Kidney (tissue), 14 donors: ENCODE measurements around the gene C11orf52. TPM values are rescaled to one million over a fixed set of nuclear protein-coding genes. Genes with fewer than 3 reads are reported as not detected.

ENCODE experiments used
- DNase-seq, 5 donors: peaks; one replicate each; pipeline ENCODE4 v3.0.0-alpha.2; 2013 to 2020
- FAIRE-seq: peaks from 2 replicates; lab custom pipeline; 2012; peaks lifted over from hg19 to GRCh38; lab: Jason Lieb, UNC
- H3K27ac ChIP-seq, 2 donors: one replicate each; pipeline ENCODE4 v1.7.0; 2013; ENCODE audit warnings: low read depth in 2 of 2, low read length in 2 of 2, inconsistent platforms in 1 of 2
- H3K27me3 ChIP-seq: one replicate; pipeline ENCODE4 v1.7.1; 2013; ENCODE audit warnings: low read length, inconsistent platforms; ENCODE audit not compliant: control insufficient read depth, insufficient read depth
- H3K36me3 ChIP-seq, 3 donors: one replicate each; pipeline versions ENCODE4 v1.7.0 to v1.7.1; 2013; ENCODE audit warnings: low read length in 3 of 3, control low read depth in 1 of 3, inconsistent platforms in 1 of 3; ENCODE audit not compliant: insufficient read depth in 3 of 3, control insufficient read depth in 2 of 3
- H3K4me1 ChIP-seq, 3 donors: one replicate each; pipeline versions ENCODE4 v1.7.0 to v1.7.1; 2013; ENCODE audit warnings: low read length in 3 of 3, inconsistent platforms in 1 of 3, low read depth in 1 of 3; ENCODE audit not compliant: control insufficient read depth in 2 of 3, insufficient read depth in 2 of 3
- H3K4me3 ChIP-seq, 3 donors: one replicate each; pipeline versions ENCODE4 v1.7.0 to v1.8.1; 2013; ENCODE audit warnings: low read length in 3 of 3, control low read depth in 1 of 3, inconsistent platforms in 1 of 3
- H3K9ac ChIP-seq, 3 donors: one replicate each; pipeline versions ENCODE4 v1.7.0 to v1.7.1; 2013; ENCODE audit warnings: low read length in 3 of 3, control low read depth in 1 of 3, inconsistent platforms in 1 of 3
- H3K9me3 ChIP-seq, 3 donors: one replicate each; pipeline versions ENCODE4 v1.7.0 to v1.7.1; 2013; ENCODE audit warnings: low read length in 3 of 3, control low read depth in 1 of 3, inconsistent platforms in 1 of 3; ENCODE audit not compliant: control insufficient read depth in 2 of 3, insufficient read depth in 1 of 3
- intact Hi-C: fragments of 100-400 bp; cut with DNase I; formaldehyde crosslinking; loops from one replicate; pipeline ENCODE4 v1.11.1; 2022
- polyA plus RNA-seq: library from polyadenylated mRNA; stranded (reverse); fragments of 350-450 nt; fragmentation: Illumina TruSeq; extraction: RNeasy Lipid Tissue Mini Kit (QIAGEN cat#74804); gene quantifications from one replicate; pipeline ENCODE4 v1.2.3, GENCODE V29; 2014; ENCODE audit warnings: low read depth, low replicate concordance; ENCODE audit not compliant: insufficient read depth
- total RNA-seq: library from RNA; stranded (reverse); fragmentation: NEBNext Ultra II Directional; extraction: Animal tissue kit (Norgen Biotek cat#: 25700); gene quantifications from one replicate; pipeline ENCODE4 v1.2.1, GENCODE V29; 2021
- TF ChIP-seq, protein P1 (sequence below): IDR thresholded peaks from 3 replicates; pipeline ENCODE4 v1.5.1; 2012; ENCODE audit warnings: mild to moderate bottlenecking, moderate library complexity, borderline replicate concordance; ENCODE audit not compliant: insufficient read depth; ENCODE audit errors: extremely low read depth
- donor health status: control.
- donor health status: control.
- donor health status: control.
- donor health status: control.
- donor health status: control.
- donor health status: DM: yes; HTN: yes; CAD: no.
- donor health status: Normal renal cell carcinoma (clear cell type).

The C11orf52 gene
- total and polyA plus RNA-seq, 2 donors from 2014 or later: 27.8 to 103 TPM

DNA sequence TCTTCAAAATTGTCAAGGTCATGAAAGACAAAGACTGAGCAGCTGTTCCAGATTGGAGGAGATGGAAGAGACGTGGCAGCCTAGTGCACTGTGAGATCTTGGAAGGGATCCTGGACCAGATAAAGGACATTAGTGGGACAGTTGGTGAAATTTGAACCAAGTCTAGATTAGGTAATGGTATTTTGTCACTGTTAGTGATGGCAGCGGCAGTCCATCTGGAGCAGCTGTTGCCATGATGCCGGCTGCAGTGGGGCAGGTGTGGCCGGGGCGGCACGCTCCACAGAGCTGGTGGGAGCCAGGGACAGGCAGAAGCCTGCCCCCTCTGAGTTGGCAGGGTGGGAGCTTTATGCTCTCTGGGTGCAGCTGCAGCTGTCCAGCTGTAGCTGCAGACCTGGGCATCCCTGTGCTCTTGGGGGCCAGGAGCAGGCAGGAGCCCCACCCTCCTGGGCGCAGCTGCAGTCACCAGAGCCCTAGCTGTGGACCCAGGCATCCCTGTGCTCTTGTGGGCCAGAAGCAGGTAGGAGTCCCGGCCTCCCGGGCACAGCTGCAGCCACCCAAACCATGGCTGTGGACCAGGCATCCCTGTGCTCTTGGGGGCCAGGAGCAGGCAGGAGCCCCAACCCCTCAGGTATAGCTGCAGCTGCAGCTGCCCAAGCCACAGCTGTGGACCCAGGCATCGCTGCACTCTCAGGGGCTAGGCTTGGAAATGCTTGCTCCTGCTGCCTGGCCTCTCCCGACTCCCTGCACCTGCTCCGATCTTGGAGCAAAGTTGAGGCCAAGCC lies 39.1 kb downstream of the C11orf52 start:
- DNase-seq: peak in 1 of 5 donors; percentile 68
- no peak for FAIRE-seq
- intact Hi-C loops: no loop called here

DNA sequence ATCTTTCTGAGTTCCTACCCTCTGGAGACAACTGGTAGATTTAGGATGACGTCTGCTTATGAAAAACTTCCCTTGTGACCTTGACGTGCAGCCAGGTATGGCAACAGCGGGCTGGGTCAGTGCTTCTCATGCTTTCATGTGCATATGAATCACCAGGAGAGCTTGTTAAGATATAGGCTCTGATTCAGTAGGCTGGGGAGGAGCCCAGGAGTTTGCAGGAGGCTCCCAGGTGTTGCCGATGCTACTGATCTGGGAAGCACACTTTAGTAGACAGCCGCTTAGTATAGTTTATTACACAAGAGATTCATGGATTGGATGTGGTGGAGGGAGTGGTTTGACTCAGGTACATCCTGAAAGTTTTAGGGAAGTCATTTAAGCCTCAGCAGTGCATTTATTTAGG lies 42.2 kb downstream of the C11orf52 start:
- TF ChIP-seq, protein P1, sequence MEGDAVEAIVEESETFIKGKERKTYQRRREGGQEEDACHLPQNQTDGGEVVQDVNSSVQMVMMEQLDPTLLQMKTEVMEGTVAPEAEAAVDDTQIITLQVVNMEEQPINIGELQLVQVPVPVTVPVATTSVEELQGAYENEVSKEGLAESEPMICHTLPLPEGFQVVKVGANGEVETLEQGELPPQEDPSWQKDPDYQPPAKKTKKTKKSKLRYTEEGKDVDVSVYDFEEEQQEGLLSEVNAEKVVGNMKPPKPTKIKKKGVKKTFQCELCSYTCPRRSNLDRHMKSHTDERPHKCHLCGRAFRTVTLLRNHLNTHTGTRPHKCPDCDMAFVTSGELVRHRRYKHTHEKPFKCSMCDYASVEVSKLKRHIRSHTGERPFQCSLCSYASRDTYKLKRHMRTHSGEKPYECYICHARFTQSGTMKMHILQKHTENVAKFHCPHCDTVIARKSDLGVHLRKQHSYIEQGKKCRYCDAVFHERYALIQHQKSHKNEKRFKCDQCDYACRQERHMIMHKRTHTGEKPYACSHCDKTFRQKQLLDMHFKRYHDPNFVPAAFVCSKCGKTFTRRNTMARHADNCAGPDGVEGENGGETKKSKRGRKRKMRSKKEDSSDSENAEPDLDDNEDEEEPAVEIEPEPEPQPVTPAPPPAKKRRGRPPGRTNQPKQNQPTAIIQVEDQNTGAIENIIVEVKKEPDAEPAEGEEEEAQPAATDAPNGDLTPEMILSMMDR: no peak
- Histone ChIP-seq H3K4me1 (no peaks in the 10 kb centered on the region), H3K36me3 (no peaks in the 10 kb centered on the region), H3K4me3 (no peak overlapping the region), H3K9me3 (no peaks in the 10 kb centered on the region), H3K27ac (no peak overlapping the region), H3K27me3 (no peaks in the 10 kb centered on the region), H3K9ac (no peak overlapping the region)
- FAIRE-seq (no peak), DNase-seq (no peak)
- intact Hi-C loops: no loop called here

More for the DNA sequence above, 39.1 kb downstream of the C11orf52 start:
- TF ChIP-seq, protein P1: no peak
- Histone ChIP-seq H3K9me3 (no peaks in the 10 kb centered on the region), H3K36me3 (no peaks in the 10 kb centered on the region), H3K27me3 (no peaks in the 10 kb centered on the region), H3K4me3 (no peak overlapping the region), H3K27ac (no peak overlapping the region), H3K9ac (no peak overlapping the region), H3K4me1 (no peaks in the 10 kb centered on the region)

DNA sequence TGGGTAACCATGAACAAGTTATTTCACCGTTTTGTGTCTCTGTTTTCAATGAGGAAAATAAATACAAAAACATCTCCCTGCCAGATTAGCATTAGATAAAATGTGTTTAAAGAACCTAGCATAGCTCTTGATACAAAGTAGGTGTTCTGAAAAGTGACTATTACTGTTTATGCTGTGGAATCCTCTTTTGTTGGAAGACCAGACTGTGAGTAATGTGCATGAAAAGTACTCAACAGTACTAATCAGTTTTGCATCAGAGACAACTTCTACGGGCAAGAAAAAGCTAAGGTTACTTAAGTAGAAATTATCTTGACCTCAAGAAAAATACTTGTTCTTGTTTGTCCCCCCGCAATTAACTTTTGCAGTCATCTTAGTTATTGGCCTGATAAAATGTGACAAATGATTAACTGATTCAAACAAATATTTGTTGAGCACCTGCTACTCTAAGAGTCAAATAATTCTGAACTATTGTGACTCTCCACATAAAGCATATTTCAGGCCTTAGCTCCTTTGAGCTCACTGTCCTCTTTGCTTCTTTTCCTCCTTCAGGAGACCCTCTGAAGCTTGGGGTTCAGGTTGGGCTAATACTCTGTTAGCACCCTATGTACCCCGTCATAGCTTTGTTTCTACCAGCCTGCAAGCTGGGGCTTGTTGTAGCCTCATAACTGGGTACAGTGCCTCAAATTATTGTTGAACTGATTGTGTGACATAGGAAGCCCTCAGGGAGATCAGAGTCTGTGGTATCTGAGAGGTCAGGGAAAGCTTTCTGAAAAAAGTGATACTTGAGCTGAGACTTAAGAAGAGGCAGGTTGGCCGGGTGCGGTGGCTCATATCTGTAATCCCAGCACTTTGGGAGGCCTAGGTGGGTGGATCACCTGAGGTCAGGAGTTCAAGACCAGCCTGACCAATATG lies 42.9 kb downstream of the C11orf52 start:
- no peak overlapping the region for H3K27ac ChIP-seq

More for the DNA sequence above, 42.9 kb downstream of the C11orf52 start:
- H3K4me1 ChIP-seq: no peaks in the 10 kb centered on the region
- TF ChIP-seq, protein P1: no peak
- no peak overlapping the region for H3K4me3 ChIP-seq
- H3K9ac ChIP-seq: no peak overlapping the region
- no peaks in the 10 kb centered on the region for H3K36me3 ChIP-seq
- H3K9me3 ChIP-seq: no peaks in the 10 kb centered on the region
- DNase-seq (no peak), FAIRE-seq (no peak)
- intact Hi-C loops: no loop called here
- no peaks in the 10 kb centered on the region for H3K27me3 ChIP-seq
